HG02798 (cell line): Measurements from ENCODE around the gene TMEM176B.
A peak's percentile ranks its signal among the peaks of the same experiment; 100 is the strongest.
"Not testable (repeated sequence)": the region's sequence is repeated elsewhere in the genome, so short reads cannot be mapped to it uniquely, and the experiment has no call there.

Experiments used
- ATAC-seq: cut with Tn5 transposase; IDR thresholded peaks from one replicate; pipeline ENCODE4 v1.9.1; 2021; ENCODE audit warnings: mild to moderate bottlenecking; ENCODE audit not compliant: unreplicated experiment, poor library complexity

The TMEM176B gene

GRCh38 chr7:150791746-150792452 is 8.3 kb downstream of the TMEM176B start:
- no peak for ATAC-seq

GRCh38 chr7:150791304-150791703 is 8.9 kb downstream of the TMEM176B start:
- ATAC-seq, result no peak

GRCh38 chr7:150790416-150791075 is 9.6 kb downstream of the TMEM176B start:
- ATAC-seq, result no peak

- ATAC-seq, result no peak
Observed at GRCh38 chr7:150788474-150789269, 11.5 kb downstream of the TMEM176B start.

- ATAC-seq, result peak; percentile 45
Observed at GRCh38 chr7:150787321-150788281, 12.6 kb downstream of the TMEM176B start.

- ATAC-seq, result no peak
Observed at GRCh38 chr7:150784954-150785353, 15.2 kb downstream of the TMEM176B start.

- ATAC-seq, result no peak
Observed at GRCh38 chr7:150784120-150784736, 15.9 kb downstream of the TMEM176B start.

GRCh38 chr7:150781961-150782360 is 18.2 kb downstream of the TMEM176B start:
- ATAC-seq, result no peak

GRCh38 chr7:150781103-150781502 is 19.1 kb downstream of the TMEM176B start:
- ATAC-seq, result no peak

- ATAC-seq, result no peak
Observed at GRCh38 chr7:150780292-150780691, 19.9 kb downstream of the TMEM176B start.

GRCh38 chr7:150778738-150779301 is 21.3 kb downstream of the TMEM176B start:
- ATAC-seq, result peak; percentile 71

GRCh38 chr7:150778014-150778737 is 22.0 kb downstream of the TMEM176B start:
- ATAC-seq, result no peak

GRCh38 chr7:150774131-150774530 is 26.0 kb downstream of the TMEM176B start:
- ATAC-seq, result not testable (repeated sequence)

- no peak for ATAC-seq
Observed at GRCh38 chr7:150769768-150770167, 30.4 kb downstream of the TMEM176B start.

- no peak for ATAC-seq
Observed at GRCh38 chr7:150766334-150766709, 33.8 kb downstream of the TMEM176B start.

GRCh38 chr7:150759479-150759878 is 40.7 kb downstream of the TMEM176B start:
- ATAC-seq, result no peak

- ATAC-seq, result no peak
Observed at GRCh38 chr7:150756858-150757257, 43.3 kb downstream of the TMEM176B start.

- ATAC-seq, result no peak
Observed at GRCh38 chr7:150756166-150756565, 44.0 kb downstream of the TMEM176B start.
